Astrocyte of the cerebellum (primary cell): ENCODE data around the gene MINDY4.

Experiments
- DNase-seq: peaks from one replicate; pipeline ENCODE4 v3.0.0-alpha.2; 2011; ENCODE audit warnings: low read depth
- H3K4me3 ChIP-seq: 2 replicates; pipeline ENCODE4 v1.5.1; 2011; ENCODE audit warnings: mild to moderate bottlenecking, low read depth, low read length, moderate library complexity
- CTCF ChIP-seq: IDR thresholded peaks from 2 replicates; pipeline ENCODE4 v1.5.1; 2012; ENCODE audit warnings: low read length, low read depth, moderate library complexity, mild to moderate bottlenecking; ENCODE audit errors: missing control alignments
- in situ Hi-C: cut with HindIII; loops from 2 replicates; pipeline ENCODE4 v1.10.0; 2017; ENCODE audit warnings: low sequenced_read_pairs

MINDY4 gene

GRCh38 chr7:30893357-30893756, 122.1 kb downstream of the MINDY4 start:
- DNase-seq: peak; percentile 74
- no peak for TF ChIP-seq CTCF
- H3K4me3 ChIP-seq: no peak overlapping the region
- in situ Hi-C loops: no loop called here

- no peak overlapping the region for H3K4me3 ChIP-seq
- no peak for DNase-seq
- TF ChIP-seq CTCF: no peak
- in situ Hi-C loops: no loop called here
Observed at GRCh38 chr7:30894009-30894408, 122.8 kb downstream of the MINDY4 start.

- TF ChIP-seq CTCF: peak; percentile 22
- in situ Hi-C loops: no loop called here
- no peak overlapping the region for H3K4me3 ChIP-seq
- no peak for DNase-seq
Observed at GRCh38 chr7:30894866-30895605, 123.8 kb downstream of the MINDY4 start.

- TF ChIP-seq CTCF: no peak
- no peak for DNase-seq
- H3K4me3 ChIP-seq: no peak overlapping the region
- in situ Hi-C loops: no loop called here
Observed at GRCh38 chr7:30896036-30896435, 124.8 kb downstream of the MINDY4 start.

- no peak for TF ChIP-seq CTCF
- in situ Hi-C loops: no loop called here
- no peak for DNase-seq
- H3K4me3 ChIP-seq: no peak overlapping the region
Observed at GRCh38 chr7:30896783-30897637, 125.8 kb downstream of the MINDY4 start.

- H3K4me3 ChIP-seq: no peak overlapping the region
- DNase-seq: no peak
- in situ Hi-C loops: no loop called here
- TF ChIP-seq CTCF: no peak
Observed at GRCh38 chr7:30897770-30898169, 126.6 kb downstream of the MINDY4 start.
